GM21723 (cell line): ENCODE measurements around the gene OR2AT4.
"Not testable (repeated sequence)": the region's sequence is repeated elsewhere in the genome, so short reads cannot be mapped to it uniquely, and the experiment has no call there.

Experiments
- ATAC-seq: cut with Tn5 transposase; IDR thresholded peaks from one replicate; pipeline ENCODE4 v1.9.1; 2021; ENCODE audit warnings: mild to moderate bottlenecking, moderate library complexity; ENCODE audit not compliant: unreplicated experiment

The OR2AT4 gene

GRCh38 chr11:75103380-75104026 lies 6.8 kb upstream of the OR2AT4 start:
- no peak for ATAC-seq

- ATAC-seq = no peak
Observed at GRCh38 chr11:75101424-75102128, 4.9 kb upstream of the OR2AT4 start.

- peak; percentile 94 for ATAC-seq
Observed at GRCh38 chr11:75100314-75100713, 3.6 kb upstream of the OR2AT4 start.

- no peak for ATAC-seq
Observed at GRCh38 chr11:75099635-75100034, 3.0 kb upstream of the OR2AT4 start.

GRCh38 chr11:75098835-75099439 lies 2.3 kb upstream of the OR2AT4 start:
- ATAC-seq = not testable (repeated sequence)

GRCh38 chr11:75098181-75098580 lies 1.5 kb upstream of the OR2AT4 start:
- not testable (repeated sequence) for ATAC-seq

GRCh38 chr11:75097173-75097557 lies 489 bp upstream of the OR2AT4 start:
- no peak for ATAC-seq

- ATAC-seq = not testable (repeated sequence)
Observed at GRCh38 chr11:75094382-75094781, 2.3 kb downstream of the OR2AT4 start.

GRCh38 chr11:75090671-75091177 lies 6.0 kb downstream of the OR2AT4 start:
- no peak for ATAC-seq

GRCh38 chr11:75087319-75088305 lies 9.1 kb downstream of the OR2AT4 start:
- ATAC-seq = no peak

- ATAC-seq = no peak
Observed at GRCh38 chr11:75084883-75085282, 11.8 kb downstream of the OR2AT4 start.

GRCh38 chr11:75083217-75083605 lies 13.5 kb downstream of the OR2AT4 start:
- no peak for ATAC-seq

GRCh38 chr11:75082601-75083216 lies 14.0 kb downstream of the OR2AT4 start:
- no peak for ATAC-seq

GRCh38 chr11:75079546-75079945 lies 17.1 kb downstream of the OR2AT4 start:
- no peak for ATAC-seq

GRCh38 chr11:75078233-75078632 lies 18.4 kb downstream of the OR2AT4 start:
- no peak for ATAC-seq

GRCh38 chr11:75077316-75077715 lies 19.4 kb downstream of the OR2AT4 start:
- no peak for ATAC-seq

- ATAC-seq = no peak
Observed at GRCh38 chr11:75076671-75077070, 20.0 kb downstream of the OR2AT4 start.

GRCh38 chr11:75073459-75074190 lies 23.1 kb downstream of the OR2AT4 start:
- ATAC-seq = no peak

GRCh38 chr11:75072582-75072981 lies 24.1 kb downstream of the OR2AT4 start:
- no peak for ATAC-seq

GRCh38 chr11:75069473-75069872 lies 27.2 kb downstream of the OR2AT4 start:
- no peak for ATAC-seq
